GM19240 (cell line): ENCODE measurements around the gene SBF1.
"Not testable (repeated sequence)": the region's sequence is repeated elsewhere in the genome, so short reads cannot be mapped to it uniquely, and the experiment has no call there.

ENCODE experiments used
- DNase-seq: peaks from one replicate; pipeline ENCODE4 v3.0.0; 2011; ENCODE audit warnings: low spot score; ENCODE audit not compliant: insufficient read length

Gene SBF1

GRCh38 chr22:50422961-50423815 is 51.6 kb downstream of the SBF1 start:
- no peak for DNase-seq

- no peak for DNase-seq
Observed at GRCh38 chr22:50422046-50422445, 52.8 kb downstream of the SBF1 start.

GRCh38 chr22:50420581-50420980 is 54.3 kb downstream of the SBF1 start:
- DNase-seq, result no peak

- no peak for DNase-seq
Observed at GRCh38 chr22:50420015-50420414, 54.8 kb downstream of the SBF1 start.

- DNase-seq, result no peak
Observed at GRCh38 chr22:50419116-50419515, 55.7 kb downstream of the SBF1 start.

GRCh38 chr22:50418624-50419023 is 56.2 kb downstream of the SBF1 start:
- DNase-seq, result no peak

GRCh38 chr22:50417411-50418210 is 57.2 kb downstream of the SBF1 start:
- no peak for DNase-seq

GRCh38 chr22:50416996-50417395 is 57.8 kb downstream of the SBF1 start:
- DNase-seq, result no peak

GRCh38 chr22:50415426-50415825 is 59.4 kb downstream of the SBF1 start:
- no peak for DNase-seq

- no peak for DNase-seq
Observed at GRCh38 chr22:50414476-50415248, 60.2 kb downstream of the SBF1 start.

- DNase-seq, result not testable (repeated sequence)
Observed at GRCh38 chr22:50408954-50409353, 65.9 kb downstream of the SBF1 start.

GRCh38 chr22:50408311-50408710 is 66.5 kb downstream of the SBF1 start:
- DNase-seq, result no peak

- DNase-seq, result no peak
Observed at GRCh38 chr22:50406416-50407170, 68.2 kb downstream of the SBF1 start.

GRCh38 chr22:50403701-50404101 is 71.1 kb downstream of the SBF1 start:
- no peak for DNase-seq

- DNase-seq, result no peak
Observed at GRCh38 chr22:50401907-50402306, 72.9 kb downstream of the SBF1 start.

GRCh38 chr22:50400931-50401330 is 73.9 kb downstream of the SBF1 start:
- DNase-seq, result no peak

GRCh38 chr22:50400406-50400805 is 74.4 kb downstream of the SBF1 start:
- DNase-seq, result no peak

- no peak for DNase-seq
Observed at GRCh38 chr22:50399751-50400331, 75.0 kb downstream of the SBF1 start.

GRCh38 chr22:50398831-50399648 is 75.8 kb downstream of the SBF1 start:
- no peak for DNase-seq
